Sigmoid colon (tissue), 7 donors: ENCODE results near the gene CBLB. TPM values are rescaled to one million over a fixed set of nuclear protein-coding genes. Genes with fewer than 3 reads are reported as not detected.

ENCODE experiments used
- DNase-seq: peaks from one replicate; pipeline ENCODE4 v3.0.0-alpha.2; 2019
- H3K27ac ChIP-seq, 4 donors: fragments of 200-600 bp; sonication (generic); one replicate each; pipeline ENCODE4 v1.5.1; 2016 to 2019; ENCODE audit warnings: mild to moderate bottlenecking in 1 of 4
- H3K27me3 ChIP-seq, 3 donors: fragments of 200-600 bp; sonication (generic); one replicate each; pipeline ENCODE4 v1.5.1; 2019; ENCODE audit warnings: mild to moderate bottlenecking in 1 of 3
- H3K36me3 ChIP-seq, 4 donors: fragments of 200-600 bp; sonication (generic); one replicate each; pipeline ENCODE4 v1.5.1; 2016 to 2019
- H3K4me1 ChIP-seq, 4 donors: fragments of 200-600 bp; sonication (generic); one replicate each; pipeline ENCODE4 v1.5.1; 2017 to 2019
- H3K4me3 ChIP-seq, 4 donors: fragments of 200-600 bp; sonication (generic); one replicate each; pipeline ENCODE4 v1.5.1; 2017 to 2019; ENCODE audit warnings: mild to moderate bottlenecking in 2 of 4, moderate library complexity in 1 of 4
- H3K9me3 ChIP-seq, 4 donors: fragments of 200-600 bp in 3 of 4; sonication (generic) in 3 of 4; one replicate each; pipeline versions ENCODE4 v1.5.1 to v1.6.1; 2013 to 2019
- EP300 ChIP-seq, 4 donors: sonication (generic); formaldehyde crosslinking; IDR thresholded peaks; one replicate each; pipeline ENCODE4 v1.6.1; 2017; ENCODE audit warnings: antibody characterized with exemption in 4 of 4
- POLR2A ChIP-seq, 2 donors: fragments of 450-650 bp; IDR thresholded peaks; one replicate each; pipeline ENCODE4 v1.6.1; 2016; ENCODE audit warnings: antibody characterized with exemption in 2 of 2, mild to moderate bottlenecking in 2 of 2, moderate library complexity in 2 of 2
- POLR2AphosphoS5 ChIP-seq, 4 donors: sonication (generic); formaldehyde crosslinking; IDR thresholded peaks; one replicate each; pipeline ENCODE4 v1.6.1; 2017; ENCODE audit warnings: antibody characterized with exemption in 4 of 4
- WGBS, 2 donors: extraction: QIAGEN DNeasy Blood & Tissue Kit; methylation state at CpG; one replicate each; pipeline ENCODE4 v1.1.7; 2013; 5-methylcytosine and 5-hydroxymethylcytosine counted together
- intact Hi-C: fragments of 100-400 bp; cut with DNase I; formaldehyde crosslinking; loops from one replicate; pipeline ENCODE4 v1.15.1; 2023
- polyA plus RNA-seq, 3 donors: library from polyadenylated mRNA; stranded (reverse); fragments of 200-250 nt; gene quantifications; one replicate each; pipeline ENCODE4 v1.2.3, GENCODE V29; 2013
- total RNA-seq, 4 donors: library from RNA; depleted of rRNA; stranded (reverse); fragments of >200 nt; gene quantifications; one replicate each; pipeline ENCODE4 v1.1.0, GENCODE V29; 2016
- TF ChIP-seq, protein P1 (sequence below), 4 experiments: fragments of 450-650 bp in 3 of 4; fragments of 200-600 bp in 1 of 4; IDR thresholded peaks; one replicate each; pipeline ENCODE4 v1.5.1; 2016 to 2019; ENCODE audit warnings: antibody characterized with exemption in 4 of 4, mild to moderate bottlenecking in 3 of 4, moderate library complexity in 2 of 4
- donor health status: healthy with polysubstance abuse.
- donor health status: Bipolar disorder and iron deficiency.
- donor health status: healthy.

Gene CBLB
- total and polyA plus RNA-seq, 7 donors, result 9.6 to 55.9 (median 27.4) TPM

DNA sequence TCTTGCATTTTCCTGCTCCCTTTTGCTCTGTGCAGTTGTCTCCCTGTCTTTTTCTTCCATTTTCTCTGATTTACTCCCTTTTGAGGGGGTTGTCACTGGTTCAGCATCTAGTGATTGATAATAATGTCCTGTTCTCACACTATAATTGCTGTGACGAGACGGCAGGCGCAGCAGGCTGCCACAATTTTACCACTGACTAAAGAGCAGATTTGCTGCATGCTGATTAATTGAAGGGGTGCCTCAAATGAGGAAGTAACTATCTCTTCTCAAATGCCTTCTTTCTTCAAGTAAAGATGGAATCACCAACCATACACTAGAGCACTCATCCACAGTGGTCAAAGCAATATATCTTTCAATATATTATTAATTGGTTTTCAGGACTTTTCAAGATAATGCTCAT, 219.3 kb downstream of the CBLB start:
- Histone ChIP-seq H3K27me3 (no peaks in the 10 kb centered on the region), H3K9me3 (no peaks in the 10 kb centered on the region), H3K4me1 (no peaks in the 10 kb centered on the region), H3K4me3 (no peak overlapping the region), H3K27ac (no peak overlapping the region), H3K36me3 (no peaks in the 10 kb centered on the region)
- intact Hi-C loops, result no loop called here
- no peak for DNase-seq
- no peak for TF ChIP-seq POLR2AphosphoS5 (IDR thresholded peaks at IDR 0.05)
- no peak for TF ChIP-seq POLR2A (IDR thresholded peaks at IDR 0.05)
- no peak for TF ChIP-seq EP300 (IDR thresholded peaks at IDR 0.05)
- TF ChIP-seq, protein P1, sequence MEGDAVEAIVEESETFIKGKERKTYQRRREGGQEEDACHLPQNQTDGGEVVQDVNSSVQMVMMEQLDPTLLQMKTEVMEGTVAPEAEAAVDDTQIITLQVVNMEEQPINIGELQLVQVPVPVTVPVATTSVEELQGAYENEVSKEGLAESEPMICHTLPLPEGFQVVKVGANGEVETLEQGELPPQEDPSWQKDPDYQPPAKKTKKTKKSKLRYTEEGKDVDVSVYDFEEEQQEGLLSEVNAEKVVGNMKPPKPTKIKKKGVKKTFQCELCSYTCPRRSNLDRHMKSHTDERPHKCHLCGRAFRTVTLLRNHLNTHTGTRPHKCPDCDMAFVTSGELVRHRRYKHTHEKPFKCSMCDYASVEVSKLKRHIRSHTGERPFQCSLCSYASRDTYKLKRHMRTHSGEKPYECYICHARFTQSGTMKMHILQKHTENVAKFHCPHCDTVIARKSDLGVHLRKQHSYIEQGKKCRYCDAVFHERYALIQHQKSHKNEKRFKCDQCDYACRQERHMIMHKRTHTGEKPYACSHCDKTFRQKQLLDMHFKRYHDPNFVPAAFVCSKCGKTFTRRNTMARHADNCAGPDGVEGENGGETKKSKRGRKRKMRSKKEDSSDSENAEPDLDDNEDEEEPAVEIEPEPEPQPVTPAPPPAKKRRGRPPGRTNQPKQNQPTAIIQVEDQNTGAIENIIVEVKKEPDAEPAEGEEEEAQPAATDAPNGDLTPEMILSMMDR (IDR thresholded peaks at IDR 0.05), result no peak
- WGBS, 2 donors, result 87 to 92% methylated on average over 3 of the region's 3 CpGs

DNA sequence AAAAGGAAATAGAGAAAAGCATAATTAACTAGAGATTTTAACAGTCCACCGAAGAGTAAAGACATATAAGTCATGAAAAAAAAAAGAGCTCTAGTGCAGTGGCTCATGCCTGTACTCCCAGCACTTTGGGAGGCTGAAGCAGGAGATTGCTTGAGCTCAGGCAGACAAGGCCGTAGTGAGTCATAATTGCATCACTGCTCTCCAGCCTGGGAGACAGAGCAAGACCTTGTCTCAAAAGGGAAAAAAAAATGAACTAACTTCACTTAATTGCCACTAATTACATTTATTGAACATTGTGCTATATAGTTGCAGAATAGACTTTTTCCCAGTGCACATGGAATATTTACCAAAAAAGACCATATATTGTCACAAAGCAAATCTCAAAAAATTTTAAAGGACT, 221.8 kb downstream of the CBLB start:
- no peaks in the 10 kb centered on the region for H3K27me3 ChIP-seq
- H3K27ac ChIP-seq, result no peak overlapping the region
- intact Hi-C loops, result no loop called here
- TF ChIP-seq POLR2A (IDR thresholded peaks at IDR 0.05) (no peak), EP300 (IDR thresholded peaks at IDR 0.05) (no peak), POLR2AphosphoS5 (IDR thresholded peaks at IDR 0.05) (no peak)
- TF ChIP-seq, protein P1 (IDR thresholded peaks at IDR 0.05), result no peak
- H3K36me3 ChIP-seq, result no peaks in the 10 kb centered on the region
- DNase-seq, result no peak
- no peak overlapping the region for H3K4me3 ChIP-seq
- WGBS, 2 donors, result 70 to 80% methylated on average over 2 of the region's 2 CpGs
- H3K9me3 ChIP-seq, result no peaks in the 10 kb centered on the region
- no peaks in the 10 kb centered on the region for H3K4me1 ChIP-seq

DNA sequence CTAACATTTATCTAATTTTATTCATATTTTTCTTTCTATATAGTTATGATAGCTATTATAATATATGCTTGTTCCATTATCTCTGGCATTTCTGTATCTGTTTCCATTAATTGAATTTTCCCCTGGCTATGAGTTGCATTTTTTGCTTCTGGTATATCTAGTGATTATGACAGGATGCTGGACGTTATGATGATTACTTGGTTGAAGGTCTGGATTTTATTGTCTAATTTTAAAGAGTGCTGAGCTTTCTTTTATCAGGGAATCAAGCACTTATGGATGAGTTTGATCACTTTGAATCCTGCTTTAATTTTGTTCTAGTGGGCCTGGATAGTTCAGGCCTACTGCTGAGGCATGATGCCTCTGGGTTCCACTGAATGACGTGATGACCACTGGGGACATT, 229.7 kb downstream of the CBLB start:
- H3K9me3 ChIP-seq, result no peaks in the 10 kb centered on the region
- H3K4me3 ChIP-seq, result no peak overlapping the region
- TF ChIP-seq, protein P1 (IDR thresholded peaks at IDR 0.05), result no peak
- TF ChIP-seq POLR2AphosphoS5 (IDR thresholded peaks at IDR 0.05), result no peak
- TF ChIP-seq POLR2A (IDR thresholded peaks at IDR 0.05), result no peak
- no peak for TF ChIP-seq EP300 (IDR thresholded peaks at IDR 0.05)
- intact Hi-C loops, result no loop called here
- no peaks in the 10 kb centered on the region for H3K27me3 ChIP-seq
- WGBS, 2 donors, result 82 to 89% methylated on average over 2 of the region's 2 CpGs
- H3K27ac ChIP-seq, result no peak overlapping the region
- no peak for DNase-seq
- H3K36me3 ChIP-seq, result no peaks in the 10 kb centered on the region
- peaks cover 0 to 7% (median 0%) of the 10 kb centered on the region in 4 donors for H3K4me1 ChIP-seq

DNA sequence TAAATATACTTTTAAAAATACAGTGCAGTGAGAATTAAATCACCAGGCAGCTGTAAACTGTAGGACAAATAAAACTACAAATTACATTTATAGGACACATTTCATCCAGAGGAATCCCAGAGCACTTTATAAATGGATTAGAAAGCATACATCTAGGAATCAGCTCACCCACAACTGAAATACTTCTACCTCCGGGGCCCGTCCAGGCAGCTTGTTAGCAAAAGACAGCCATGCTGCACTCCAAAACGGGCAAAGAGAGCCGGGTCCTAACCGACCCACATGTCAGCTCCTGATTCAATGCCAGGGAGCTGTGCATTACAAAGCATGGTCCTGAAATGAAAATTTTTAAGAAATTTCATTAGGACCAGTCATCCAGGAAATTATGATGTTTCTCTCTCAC, 234.1 kb downstream of the CBLB start:
- H3K27ac ChIP-seq, result no peak overlapping the region
- intact Hi-C loops, result no loop called here
- H3K4me3 ChIP-seq, result no peak overlapping the region
- H3K9me3 ChIP-seq, result no peaks in the 10 kb centered on the region
- WGBS, 2 donors, result 79 to 89% methylated on average over 5 of the region's 5 CpGs
- H3K36me3 ChIP-seq, result no peaks in the 10 kb centered on the region
- TF ChIP-seq POLR2AphosphoS5 (IDR thresholded peaks at IDR 0.05) (no peak), EP300 (IDR thresholded peaks at IDR 0.05) (no peak), POLR2A (IDR thresholded peaks at IDR 0.05) (no peak)
- TF ChIP-seq, protein P1 (IDR thresholded peaks at IDR 0.05), result no peak
- H3K27me3 ChIP-seq, result no peaks in the 10 kb centered on the region
- no peak for DNase-seq
- H3K4me1 ChIP-seq, result peaks cover 0 to 10% (median 0%) of the 10 kb centered on the region in 4 donors

DNA sequence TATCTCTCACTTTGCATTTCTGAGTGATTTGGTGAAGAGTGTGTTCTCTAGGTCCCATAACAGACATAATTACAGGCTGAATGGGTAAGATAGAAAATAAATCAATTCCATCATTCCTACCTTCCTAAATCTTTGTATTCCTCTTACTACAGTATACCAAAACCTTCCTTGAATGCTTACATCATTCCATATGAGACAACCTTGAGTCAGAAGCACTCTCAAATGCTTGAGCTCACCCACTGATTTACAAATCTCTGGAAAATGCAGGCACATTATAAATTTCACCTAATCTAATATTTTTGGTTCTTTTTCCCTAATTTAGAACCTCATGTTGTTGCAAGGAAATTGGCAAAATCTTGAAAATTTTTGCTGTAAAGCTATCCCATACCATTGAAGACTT, 239.1 kb downstream of the CBLB start:
- Histone ChIP-seq H3K9me3 (no peaks in the 10 kb centered on the region), H3K27ac (no peak overlapping the region), H3K27me3 (no peaks in the 10 kb centered on the region), H3K4me3 (no peak overlapping the region), H3K36me3 (no peaks in the 10 kb centered on the region), H3K4me1 (peaks cover 0 to 9% (median 0%) of the 10 kb centered on the region in 4 donors)
- TF ChIP-seq EP300 (IDR thresholded peaks at IDR 0.05) (no peak), POLR2AphosphoS5 (IDR thresholded peaks at IDR 0.05) (no peak), POLR2A (IDR thresholded peaks at IDR 0.05) (no peak)
- TF ChIP-seq, protein P1 (IDR thresholded peaks at IDR 0.05), result no peak
- DNase-seq, result no peak
- intact Hi-C loops, result no loop called here
